HUDEP-2 (cell line): ENCODE results near the gene ALDH3B1.

Source experiments
- DNase-seq, 76 experiments: peaks; one replicate each; lab custom pipeline; 2025; ENCODE audit not compliant: unreplicated experiment in 76 of 76; lab: John Stamatoyannopoulos, UW

The ALDH3B1 gene

DNA sequence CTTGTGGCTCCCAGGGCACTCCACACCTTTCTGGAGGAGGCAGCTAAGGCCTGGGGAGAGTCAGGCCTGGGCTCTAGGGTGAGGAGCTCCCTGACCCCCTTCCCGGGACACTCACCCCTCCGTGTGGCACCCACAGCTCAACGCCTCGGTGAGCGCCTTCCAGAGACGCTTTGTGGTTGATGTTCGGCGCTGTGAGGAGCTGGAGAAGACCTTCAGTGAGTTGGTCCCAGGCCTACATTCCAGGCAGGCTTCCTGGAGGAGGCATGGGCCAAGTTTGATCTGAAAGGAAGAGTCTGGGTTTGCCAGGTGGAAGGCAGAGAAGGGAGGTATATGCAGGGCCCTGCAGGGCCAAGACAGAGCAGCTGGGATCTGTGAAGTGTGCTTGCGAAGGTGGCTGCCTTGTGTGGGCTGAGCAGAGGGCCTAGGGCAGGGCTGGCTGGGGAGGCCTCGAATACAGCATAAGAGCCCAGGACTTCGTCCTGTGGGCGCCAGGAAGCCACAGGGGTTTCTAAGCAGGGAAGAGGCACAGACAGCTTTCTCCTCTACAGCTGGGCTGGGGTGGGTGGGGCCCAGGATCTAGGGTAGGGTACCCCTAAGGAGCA is 31.6 kb downstream of the ALDH3B1 start:
- no peak for DNase-seq

DNA sequence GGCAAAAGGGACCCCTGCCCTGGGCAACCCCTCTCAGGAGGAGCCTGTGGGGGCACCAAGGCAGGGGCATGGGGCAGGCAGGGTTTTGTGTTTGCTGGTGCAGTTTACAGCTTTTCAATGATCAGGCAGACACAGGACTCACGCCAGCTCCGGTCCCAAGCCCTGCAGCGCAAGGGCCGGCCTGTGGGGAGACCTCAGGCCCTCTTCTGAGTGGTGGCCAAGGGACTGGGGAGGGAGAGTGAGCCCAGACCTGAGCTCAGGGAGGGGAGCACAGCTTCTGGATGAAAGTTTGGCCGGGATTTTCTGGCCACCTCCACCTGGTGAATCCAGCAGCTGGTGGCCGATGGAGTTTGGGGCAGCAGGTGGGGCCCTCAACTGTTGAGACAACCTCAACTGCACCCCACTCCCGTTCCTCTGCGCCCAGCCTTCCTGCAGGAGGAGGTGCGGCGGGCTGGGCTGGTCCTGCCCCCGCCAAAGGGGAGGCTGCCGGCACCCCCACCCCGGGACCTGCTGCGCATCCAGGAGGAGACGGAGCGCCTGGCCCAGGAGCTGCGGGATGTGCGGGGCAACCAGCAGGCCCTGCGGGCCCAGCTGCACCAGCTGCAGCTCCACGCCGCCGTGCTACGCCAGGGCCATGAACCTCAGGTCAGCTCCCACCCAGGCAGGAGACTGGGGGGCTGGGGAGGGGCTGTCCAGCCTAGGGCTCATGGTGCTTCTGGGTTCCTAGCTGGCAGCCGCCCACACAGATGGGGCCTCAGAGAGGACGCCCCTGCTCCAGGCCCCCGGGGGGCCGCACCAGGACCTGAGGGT is 32.3 kb downstream of the ALDH3B1 start:
- peak in 2 of 76 experiments; percentile 13 to 14 for DNase-seq

- DNase-seq = peak in 26 of 76 experiments; percentile 9 to 69 (median 44)
These were observed 32.9 kb downstream of the ALDH3B1 start for GRCh38 chr11:68043029-68043348.

- peak in 73 of 76 experiments; percentile 31 to 94 (median 83) for DNase-seq
These were observed 33.4 kb downstream of the ALDH3B1 start for GRCh38 chr11:68043349-68044144.

DNA sequence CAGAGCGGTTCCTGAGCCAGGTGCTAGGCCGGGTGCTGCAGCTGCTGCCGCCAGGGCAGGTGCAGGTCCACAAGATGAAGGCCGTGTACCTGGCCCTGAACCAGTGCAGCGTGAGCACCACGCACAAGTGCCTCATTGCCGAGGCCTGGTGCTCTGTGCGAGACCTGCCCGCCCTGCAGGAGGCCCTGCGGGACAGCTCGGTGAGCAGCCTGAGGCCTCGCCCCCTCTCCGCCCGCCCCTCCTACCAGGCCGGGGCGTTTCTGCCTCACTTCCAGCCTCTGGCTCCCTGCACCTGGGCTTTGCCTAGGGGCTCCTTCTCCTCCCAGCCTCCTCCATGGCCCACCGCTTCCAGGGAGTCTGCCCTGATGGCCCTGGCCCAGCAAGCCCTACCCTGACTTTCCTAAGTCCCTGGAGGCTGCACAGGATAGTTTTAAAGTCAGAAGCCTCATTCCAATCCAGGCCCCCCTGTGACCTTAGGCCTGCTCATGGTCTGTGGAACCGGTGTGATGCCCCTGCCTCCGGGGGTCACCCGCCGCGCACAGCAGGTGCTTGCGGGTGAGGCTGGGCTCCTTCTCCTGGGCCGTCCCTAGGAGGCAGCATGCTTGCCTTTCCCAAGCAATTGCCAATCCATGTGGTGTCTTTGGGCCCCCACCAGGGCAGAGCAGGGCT is 34.2 kb downstream of the ALDH3B1 start:
- DNase-seq = peak in 4 of 76 experiments; percentile 15 to 32 (median 18)

GRCh38 chr11:68044898-68045351 is 34.8 kb downstream of the ALDH3B1 start:
- no peak for DNase-seq

DNA sequence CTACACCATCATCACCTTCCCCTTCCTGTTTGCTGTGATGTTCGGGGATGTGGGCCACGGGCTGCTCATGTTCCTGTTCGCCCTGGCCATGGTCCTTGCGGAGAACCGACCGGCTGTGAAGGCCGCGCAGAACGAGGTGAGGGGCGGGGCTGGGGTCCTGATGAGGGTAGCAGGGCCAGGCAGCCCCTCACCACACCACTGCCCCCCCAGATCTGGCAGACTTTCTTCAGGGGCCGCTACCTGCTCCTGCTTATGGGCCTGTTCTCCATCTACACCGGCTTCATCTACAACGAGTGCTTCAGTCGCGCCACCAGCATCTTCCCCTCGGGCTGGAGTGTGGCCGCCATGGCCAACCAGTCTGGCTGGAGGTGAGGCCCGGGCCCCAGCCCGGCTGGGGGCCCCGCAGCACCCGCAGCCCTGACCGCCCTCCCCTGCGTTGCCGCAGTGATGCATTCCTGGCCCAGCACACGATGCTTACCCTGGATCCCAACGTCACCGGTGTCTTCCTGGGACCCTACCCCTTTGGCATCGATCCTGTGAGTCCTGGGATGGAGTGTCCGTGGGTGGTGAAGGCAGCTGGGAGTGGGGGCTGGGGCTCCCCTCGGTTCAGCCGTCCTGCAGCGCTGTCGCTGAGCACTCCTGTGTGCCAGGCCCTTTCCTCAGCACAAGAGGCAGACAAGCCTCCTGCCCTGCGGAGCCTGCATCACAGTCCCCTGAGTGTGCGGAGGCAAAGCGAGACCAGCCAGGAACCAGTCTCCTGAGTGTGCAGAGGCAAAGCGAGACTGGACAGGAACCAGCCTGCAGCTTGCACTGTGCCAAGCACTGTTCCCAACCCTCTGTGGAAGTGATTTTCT is 37.5 kb downstream of the ALDH3B1 start:
- DNase-seq = no peak

DNA sequence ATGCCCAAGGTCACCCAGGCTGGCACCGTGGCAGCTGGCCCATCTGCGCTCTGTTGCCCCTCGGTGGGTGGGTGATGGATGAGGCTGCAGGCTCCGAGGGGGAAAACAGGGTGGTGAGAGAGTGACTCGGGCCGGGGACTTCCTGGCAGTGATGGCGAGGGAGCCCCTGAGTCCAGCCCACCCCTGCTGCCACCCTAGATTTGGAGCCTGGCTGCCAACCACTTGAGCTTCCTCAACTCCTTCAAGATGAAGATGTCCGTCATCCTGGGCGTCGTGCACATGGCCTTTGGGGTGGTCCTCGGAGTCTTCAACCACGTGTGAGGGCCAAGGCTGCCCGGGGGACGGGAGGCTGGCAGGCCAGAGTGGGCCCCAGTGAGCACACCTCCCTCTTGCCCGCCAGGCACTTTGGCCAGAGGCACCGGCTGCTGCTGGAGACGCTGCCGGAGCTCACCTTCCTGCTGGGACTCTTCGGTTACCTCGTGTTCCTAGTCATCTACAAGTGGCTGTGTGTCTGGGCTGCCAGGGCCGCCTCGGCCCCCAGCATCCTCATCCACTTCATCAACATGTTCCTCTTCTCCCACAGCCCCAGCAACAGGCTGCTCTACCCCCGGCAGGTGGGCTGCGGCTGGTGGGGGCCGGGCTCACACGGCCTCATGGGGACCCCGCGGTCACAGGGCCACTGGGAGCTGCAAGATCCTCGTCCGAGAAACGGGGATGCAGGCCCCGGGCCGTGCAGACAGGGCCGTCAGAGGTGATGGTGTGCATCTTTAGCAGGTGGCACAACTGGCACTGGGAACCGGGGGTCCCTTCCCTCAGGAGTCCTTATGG is 38.8 kb downstream of the ALDH3B1 start:
- no peak for DNase-seq

DNA sequence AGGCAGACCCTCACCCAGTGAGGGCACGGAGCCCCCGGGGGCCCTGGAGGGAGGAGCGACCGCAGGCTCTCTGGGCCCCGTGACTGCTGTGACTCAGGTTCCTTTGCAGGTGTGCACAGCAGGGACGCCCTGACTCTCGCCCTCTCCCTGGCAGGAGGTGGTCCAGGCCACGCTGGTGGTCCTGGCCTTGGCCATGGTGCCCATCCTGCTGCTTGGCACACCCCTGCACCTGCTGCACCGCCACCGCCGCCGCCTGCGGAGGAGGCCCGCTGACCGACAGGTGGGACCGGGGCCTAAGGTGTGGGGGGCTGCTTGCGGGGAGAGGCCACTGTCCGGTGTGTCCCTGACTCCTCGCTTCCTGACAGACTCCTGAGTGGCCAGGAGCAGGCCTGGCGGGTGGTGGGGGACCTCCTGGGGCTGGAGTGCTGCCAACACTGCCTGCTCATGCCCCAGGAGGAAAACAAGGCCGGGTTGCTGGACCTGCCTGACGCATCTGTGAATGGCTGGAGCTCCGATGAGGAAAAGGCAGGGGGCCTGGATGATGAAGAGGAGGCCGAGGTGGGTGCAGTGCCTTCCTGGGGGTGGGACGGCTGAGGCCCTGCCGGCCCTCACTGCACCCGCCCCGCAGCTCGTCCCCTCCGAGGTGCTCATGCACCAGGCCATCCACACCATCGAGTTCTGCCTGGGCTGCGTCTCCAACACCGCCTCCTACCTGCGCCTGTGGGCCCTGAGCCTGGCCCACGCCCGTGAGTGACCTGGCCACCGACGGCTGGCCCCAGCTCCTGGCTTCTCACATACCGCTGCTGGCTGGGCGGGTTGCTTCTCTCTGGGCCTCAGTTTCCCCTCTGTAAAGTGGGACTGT is 39.6 kb downstream of the ALDH3B1 start:
- DNase-seq = no peak

DNA sequence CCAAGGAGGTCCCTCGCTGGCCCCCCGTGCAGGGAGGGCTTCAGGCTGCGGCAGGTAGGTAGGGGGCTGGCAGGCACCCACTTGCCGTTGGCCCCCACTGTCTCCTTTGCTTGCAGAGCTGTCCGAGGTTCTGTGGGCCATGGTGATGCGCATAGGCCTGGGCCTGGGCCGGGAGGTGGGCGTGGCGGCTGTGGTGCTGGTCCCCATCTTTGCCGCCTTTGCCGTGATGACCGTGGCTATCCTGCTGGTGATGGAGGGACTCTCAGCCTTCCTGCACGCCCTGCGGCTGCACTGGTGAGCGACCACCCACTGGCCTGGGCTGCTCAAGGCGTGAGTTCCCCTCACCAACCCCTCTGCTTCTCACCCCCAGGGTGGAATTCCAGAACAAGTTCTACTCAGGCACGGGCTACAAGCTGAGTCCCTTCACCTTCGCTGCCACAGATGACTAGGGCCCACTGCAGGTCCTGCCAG is 40.3 kb downstream of the ALDH3B1 start:
- DNase-seq = no peak

- no peak for DNase-seq
These were observed 41.3 kb downstream of the ALDH3B1 start for GRCh38 chr11:68051191-68052136.

DNA sequence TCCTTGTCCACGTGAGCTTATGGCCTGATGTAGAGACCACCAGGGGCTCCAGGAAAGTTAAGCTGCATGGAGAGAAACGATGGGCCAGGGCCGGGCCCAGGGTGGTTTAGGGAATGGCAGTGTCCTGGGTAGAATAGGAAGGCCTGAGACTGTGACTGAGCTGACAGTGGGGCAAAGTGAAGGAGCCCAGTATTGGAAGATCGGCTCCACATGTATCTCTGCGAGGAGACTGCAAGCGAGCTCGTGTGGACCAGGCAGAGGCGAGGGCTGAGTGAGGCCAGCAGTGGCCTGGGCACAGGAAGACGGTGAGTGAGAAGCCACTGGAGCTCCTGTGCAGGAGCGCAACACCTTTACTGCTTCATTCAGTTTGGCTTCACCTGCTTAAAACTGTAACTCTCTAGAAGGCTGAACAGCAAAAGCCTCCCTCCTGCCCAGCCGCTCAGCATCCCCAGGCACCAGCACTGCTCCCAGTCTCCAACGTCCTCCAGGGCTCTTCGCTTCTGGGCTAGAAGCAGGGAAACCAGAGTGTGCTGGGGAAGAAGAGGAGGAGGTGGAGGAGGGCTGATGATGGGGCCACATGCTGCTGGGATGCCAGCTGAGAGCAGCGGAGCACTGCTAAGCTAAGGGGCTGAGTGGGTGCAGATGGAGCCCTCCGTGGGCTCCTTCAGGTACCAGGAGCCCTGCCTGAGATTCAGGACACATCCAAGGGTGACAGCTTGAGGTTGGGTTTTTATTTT is 42.2 kb downstream of the ALDH3B1 start:
- DNase-seq = no peak

GRCh38 chr11:68053117-68053516 is 43.0 kb downstream of the ALDH3B1 start:
- no peak for DNase-seq

- no peak for DNase-seq
These were observed 44.1 kb downstream of the ALDH3B1 start for GRCh38 chr11:68053981-68054812.
